ENCODE measurements around the gene CD53.

DNA sequence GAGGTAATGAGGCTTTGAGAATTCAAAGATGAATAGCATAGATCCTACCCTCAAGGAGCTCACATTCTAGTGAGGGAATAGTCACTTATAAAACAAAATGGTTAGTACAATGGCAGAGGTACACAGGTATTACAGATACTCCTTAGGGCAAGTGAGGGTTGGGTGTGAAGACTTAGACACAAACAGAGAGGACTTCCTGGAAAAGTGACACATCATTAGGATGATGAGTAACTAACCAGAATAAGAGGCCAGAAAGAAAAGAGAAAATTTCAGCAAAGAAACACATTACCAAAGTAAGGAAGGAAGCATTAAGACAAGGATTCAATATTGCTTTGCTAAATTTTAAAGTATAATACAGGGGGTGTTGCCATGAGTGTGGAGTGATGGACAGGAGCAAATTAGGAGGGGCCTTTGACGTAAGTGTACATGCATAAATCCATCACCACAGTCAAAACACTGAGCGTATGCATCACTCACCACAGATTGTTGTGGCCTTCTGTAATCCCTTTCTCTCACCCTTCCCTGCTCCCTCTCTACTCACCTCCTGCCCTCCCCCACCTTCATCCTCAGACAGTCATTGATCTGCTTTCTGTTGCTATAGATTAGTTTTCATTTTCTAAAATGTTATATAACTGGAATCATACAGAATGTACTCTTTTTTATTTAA, 7.9 kb downstream of the CD53 start:
- TF ChIP-seq, protein P1, sequence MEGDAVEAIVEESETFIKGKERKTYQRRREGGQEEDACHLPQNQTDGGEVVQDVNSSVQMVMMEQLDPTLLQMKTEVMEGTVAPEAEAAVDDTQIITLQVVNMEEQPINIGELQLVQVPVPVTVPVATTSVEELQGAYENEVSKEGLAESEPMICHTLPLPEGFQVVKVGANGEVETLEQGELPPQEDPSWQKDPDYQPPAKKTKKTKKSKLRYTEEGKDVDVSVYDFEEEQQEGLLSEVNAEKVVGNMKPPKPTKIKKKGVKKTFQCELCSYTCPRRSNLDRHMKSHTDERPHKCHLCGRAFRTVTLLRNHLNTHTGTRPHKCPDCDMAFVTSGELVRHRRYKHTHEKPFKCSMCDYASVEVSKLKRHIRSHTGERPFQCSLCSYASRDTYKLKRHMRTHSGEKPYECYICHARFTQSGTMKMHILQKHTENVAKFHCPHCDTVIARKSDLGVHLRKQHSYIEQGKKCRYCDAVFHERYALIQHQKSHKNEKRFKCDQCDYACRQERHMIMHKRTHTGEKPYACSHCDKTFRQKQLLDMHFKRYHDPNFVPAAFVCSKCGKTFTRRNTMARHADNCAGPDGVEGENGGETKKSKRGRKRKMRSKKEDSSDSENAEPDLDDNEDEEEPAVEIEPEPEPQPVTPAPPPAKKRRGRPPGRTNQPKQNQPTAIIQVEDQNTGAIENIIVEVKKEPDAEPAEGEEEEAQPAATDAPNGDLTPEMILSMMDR (IDR thresholded peaks at IDR 0.05; ENCODE audit: low read length), result no peak
- TF ChIP-seq EZH2 (IDR thresholded peaks at IDR 0.05; ENCODE audit: borderline replicate concordance, low read length), result no peak
